SH-SY5Y (cell line): ENCODE measurements around the gene BMS1.

ENCODE experiments used
- GATA2 ChIP-seq: IDR thresholded peaks from 2 replicates; pipeline ENCODE4 v1.6.1; 2011; ENCODE audit warnings: mild to moderate bottlenecking, low read depth, low read length
- GATA3 ChIP-seq: IDR thresholded peaks from 2 replicates; pipeline ENCODE4 v1.6.1; 2011; ENCODE audit warnings: low read depth, mild to moderate bottlenecking, low read length, moderate library complexity

DNA sequence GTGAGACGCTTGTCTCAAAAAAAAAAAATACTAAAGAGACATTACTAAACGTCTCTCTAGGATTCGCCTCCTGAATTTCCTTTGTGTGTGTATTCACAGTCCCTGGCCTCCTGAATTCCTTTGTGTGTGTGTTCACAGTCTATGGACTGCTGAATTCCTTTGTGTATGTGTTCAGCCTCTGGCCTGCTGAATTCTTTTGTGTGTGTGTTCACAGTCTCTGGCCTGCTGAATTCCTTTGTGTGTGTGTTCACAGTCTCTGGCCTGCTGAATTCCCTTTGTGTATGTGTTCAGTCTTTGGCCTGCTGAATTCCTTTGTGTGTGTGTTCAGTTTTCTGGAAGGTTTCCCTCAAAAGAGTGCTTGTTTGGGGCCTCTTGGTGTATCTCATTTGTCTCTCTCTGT lies 8.2 kb downstream of the BMS1 start:
- TF ChIP-seq GATA2 = no peak
- TF ChIP-seq GATA3 = no peak
